A549 (cell line): ENCODE results near the gene SLC22A23. TPM values are rescaled to one million over a fixed set of nuclear protein-coding genes. Genes with fewer than 3 reads are reported as not detected.

ENCODE experiments used
- ATAC-seq, 2 experiments: fragments of 200-7000 bp in 1 of 2; fragments of >200 bp in 1 of 2; cut with Nextera tagmentation in 1 of 2; cut with Tn5 transposase in 1 of 2; 3 replicates each; pipeline versions ENCODE4 v1.8.0 to v1.9.1; 2018 to 2020; ENCODE audit warnings: mild to moderate bottlenecking in 1 of 2, moderate library complexity in 1 of 2
- CTCF ChIA-PET: fragments of 300-600 bp; sonication (Branson Sonifier 250); formaldehyde crosslinking; extraction: SDS; loops from one replicate; lab custom pipeline; 2021; ENCODE audit warnings: antibody characterized with exemption, inconsistent platforms; lab: Yijun Ruan, JAX
- POLR2A ChIA-PET: fragments of 350-600 bp; formaldehyde crosslinking; extraction: SDS; loops from one replicate; lab custom pipeline; 2021; ENCODE audit warnings: antibody characterized with exemption, inconsistent platforms; lab: Yijun Ruan, JAX
- DNase-seq, 2 experiments: peaks; one replicate each; pipeline versions ENCODE4 v3.0.0 to v3.0.0-alpha.2; 2011 to 2016; ENCODE audit warnings: low read depth in 1 of 2, low spot score in 1 of 2
- FAIRE-seq: peaks from 2 replicates; lab custom pipeline; 2011; peaks lifted over from hg19 to GRCh38; lab: Jason Lieb, UNC
- H3K27ac ChIP-seq, 2 experiments: fragments of >200 bp; sonication (Bioruptor Twin); formaldehyde crosslinking; 3 replicates each; pipeline ENCODE4 v1.5.1; 2016 to 2017
- H3K4me1 ChIP-seq: fragments of >200 bp; sonication (Bioruptor Twin); formaldehyde crosslinking; 3 replicates; pipeline ENCODE4 v1.6.1; 2016
- H3K4me2 ChIP-seq: fragments of >200 bp; sonication (Bioruptor Twin); formaldehyde crosslinking; 3 replicates; pipeline ENCODE4 v1.6.1; 2016
- H3K4me3 ChIP-seq: fragments of >200 bp; sonication (Bioruptor Twin); formaldehyde crosslinking; 3 replicates; pipeline ENCODE4 v1.5.1; 2016
- H3K9me3 ChIP-seq: fragments of >200 bp; sonication (Bioruptor Twin); formaldehyde crosslinking; 3 replicates; pipeline ENCODE4 v1.6.1; 2016
- ATOH8 ChIP-seq: fragments of 250-450 bp; sonication (Bioruptor Pico); IDR thresholded peaks from 2 replicates; pipeline ENCODE4 v1.5.0; 2020; ENCODE audit warnings: low read depth, mild to moderate bottlenecking, moderate library complexity
- CHD4 ChIP-seq: fragments of 200-600 bp; sonication (generic); IDR thresholded peaks from 2 replicates; pipeline ENCODE4 v1.6.1; 2016; ENCODE audit warnings: antibody characterized with exemption, mild to moderate bottlenecking, borderline replicate concordance
- EHMT2 ChIP-seq: fragments of 200-600 bp; sonication (generic); IDR thresholded peaks from 2 replicates; pipeline ENCODE4 v1.6.1; 2016; ENCODE audit warnings: antibody characterized with exemption, low read depth, mild to moderate bottlenecking, moderate library complexity
- ELK1 ChIP-seq: fragments of 150-350 bp; IDR thresholded peaks from 2 replicates; pipeline ENCODE4 v1.6.1; 2014; ENCODE audit warnings: low read depth, mild to moderate bottlenecking, low read length
- EP300 ChIP-seq, 2 experiments: fragments of >200 bp; sonication (Bioruptor Twin); formaldehyde crosslinking; IDR thresholded peaks; 2 replicates in 1 of 2; 3 replicates in 1 of 2; pipeline ENCODE4 v1.6.1; 2016 to 2017
- FOSB ChIP-seq: fragments of 250-450 bp; sonication (Bioruptor Pico); IDR thresholded peaks from 2 replicates; pipeline ENCODE4 v1.5.0; 2020; ENCODE audit warnings: mild to moderate bottlenecking, moderate library complexity
- FOXS1 ChIP-seq: fragments of 250-450 bp; sonication (Bioruptor Pico); IDR thresholded peaks from 2 replicates; pipeline ENCODE4 v1.5.0; 2020; ENCODE audit warnings: mild to moderate bottlenecking, moderate library complexity
- GATA3 ChIP-seq: IDR thresholded peaks from 2 replicates; pipeline ENCODE4 v1.6.1; 2012; ENCODE audit warnings: borderline replicate concordance
- HES2 ChIP-seq: fragments of >200 bp; sonication (Bioruptor Twin); formaldehyde crosslinking; IDR thresholded peaks from 2 replicates; pipeline ENCODE4 v1.6.1; 2016
- HOXB5 ChIP-seq: fragments of 250-450 bp; sonication (Bioruptor Pico); IDR thresholded peaks from 2 replicates; pipeline ENCODE4 v1.5.0; 2020; ENCODE audit warnings: mild to moderate bottlenecking, moderate library complexity
- JUN ChIP-seq, 2 experiments: fragments of >200 bp; sonication (Bioruptor Twin); formaldehyde crosslinking; IDR thresholded peaks; 2 replicates in 1 of 2; 3 replicates in 1 of 2; pipeline ENCODE4 v1.6.1; 2016 to 2017
- KDM1A ChIP-seq: fragments of 200-600 bp; sonication (generic); IDR thresholded peaks from 2 replicates; pipeline ENCODE4 v1.6.1; 2016; ENCODE audit warnings: low read depth, mild to moderate bottlenecking
- KDM5A ChIP-seq: fragments of 200-600 bp; sonication (generic); IDR thresholded peaks from 2 replicates; pipeline ENCODE4 v1.6.1; 2016; ENCODE audit warnings: antibody characterized with exemption, mild to moderate bottlenecking
- NR3C1 ChIP-seq: fragments of >200 bp; sonication (Bioruptor Twin); formaldehyde crosslinking; IDR thresholded peaks from 3 replicates; pipeline ENCODE4 v1.6.1; 2017
- PBX3 ChIP-seq: IDR thresholded peaks from 2 replicates; pipeline ENCODE4 v1.6.1; 2012
- PHF8 ChIP-seq: fragments of 200-600 bp; sonication (generic); IDR thresholded peaks from 2 replicates; pipeline ENCODE4 v1.6.1; 2016; ENCODE audit warnings: low read depth, mild to moderate bottlenecking, antibody characterized with exemption, moderate library complexity, borderline replicate concordance
- RAD21 ChIP-seq, 2 experiments: fragments of >200 bp in 1 of 2; sonication (Bioruptor Twin) in 1 of 2; formaldehyde crosslinking in 1 of 2; IDR thresholded peaks in 1 of 2; conservative IDR thresholded peaks in 1 of 2; 2 replicates in 1 of 2; 3 replicates in 1 of 2; pipeline ENCODE4 v1.6.1; 2012 to 2018; ENCODE audit warnings: inconsistent platforms in 1 of 2
- RCOR1 ChIP-seq: fragments of 150-350 bp; IDR thresholded peaks from 2 replicates; pipeline ENCODE4 v1.6.1; 2014; ENCODE audit warnings: antibody characterized with exemption, low read length, low read depth
- RFX5 ChIP-seq: fragments of 450-650 bp; IDR thresholded peaks from 2 replicates; pipeline ENCODE4 v1.7.1; 2014; ENCODE audit warnings: antibody characterized with exemption, mild to moderate bottlenecking, moderate library complexity
- ZNF302 ChIP-seq: fragments of 250-450 bp; sonication (Bioruptor Pico); IDR thresholded peaks from 2 replicates; pipeline ENCODE4 v1.9.0; 2021; ENCODE audit warnings: inconsistent platforms, mild to moderate bottlenecking, moderate library complexity
- ZSCAN20 ChIP-seq: fragments of 250-450 bp; sonication (Bioruptor Pico); IDR thresholded peaks from 2 replicates; pipeline ENCODE4 v1.8.0; 2022; ENCODE audit warnings: mild to moderate bottlenecking, moderate library complexity
- WGBS: methylation state at CpG from one replicate; pipeline ENCODE4 v1.1.6; 2017; ENCODE audit errors: missing lambda C conversion rate; 5-methylcytosine and 5-hydroxymethylcytosine counted together
- polyA plus RNA-seq, 4 experiments: library from polyadenylated mRNA; depleted of rRNA in 3 of 4; stranded (reverse); fragments of >200 nt; fragmentation: RNase III in 1 of 4; extraction: RNeasy Plus Mini Kit Qiagen cat#74134 plus additional on column Dnase treatment in 1 of 4; gene quantifications; 2 replicates in 3 of 4; 3 replicates in 1 of 4; pipeline ENCODE4 v1.2.3, GENCODE V29; 2011 to 2017

Gene SLC22A23
- polyA plus RNA-seq, 2 of the 4 experiments (the other 2 are of a cell fraction), result 4.4 to 6.2 TPM

DNA sequence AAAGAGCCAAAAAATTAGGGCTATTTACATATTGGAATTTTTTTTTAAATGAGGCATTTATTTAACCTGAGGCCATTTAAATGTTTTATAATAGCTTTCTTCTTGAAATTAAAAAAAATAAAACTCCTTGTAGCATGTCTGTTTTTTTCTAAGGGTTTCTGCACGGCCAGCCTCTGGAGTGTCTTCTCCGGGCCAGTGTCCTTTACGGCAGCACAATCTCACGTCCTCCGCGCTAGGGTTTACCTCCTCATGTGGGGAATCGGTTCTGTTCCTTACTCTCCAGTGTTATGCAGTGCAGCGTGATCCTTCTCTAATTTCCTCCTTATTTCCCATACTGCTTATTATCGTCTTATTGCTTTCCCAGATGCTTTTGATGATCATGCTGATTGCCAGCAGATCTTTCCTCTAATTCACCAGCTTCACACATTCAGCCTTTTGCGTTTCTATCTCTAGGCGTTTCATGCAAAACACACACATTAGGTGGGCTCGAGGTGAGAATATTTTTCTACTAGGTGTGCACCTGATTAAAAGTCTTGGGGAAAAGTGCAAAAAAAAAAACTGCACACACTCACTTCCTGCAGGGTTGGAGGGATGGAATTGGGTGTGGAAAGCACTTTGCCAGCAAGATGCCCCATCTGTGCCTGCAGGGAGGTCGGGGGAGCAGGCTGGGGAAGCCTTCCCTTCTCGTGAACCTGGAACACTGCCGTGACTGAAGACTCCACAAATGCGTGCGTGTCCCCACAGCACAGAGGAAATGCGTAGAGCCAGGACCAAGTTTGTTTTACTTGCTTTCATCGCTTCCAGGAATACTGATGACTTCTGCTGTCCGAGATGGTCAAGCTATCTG, 142.0 kb downstream of the SLC22A23 start:
- H3K9me3 ChIP-seq, result no peaks in the 10 kb centered on the region
- no peak for FAIRE-seq
- no peak for ATAC-seq
- no peak overlapping the region for H3K4me2 ChIP-seq
- H3K27ac ChIP-seq, result no peak overlapping the region
- no peak overlapping the region for H3K4me3 ChIP-seq
- H3K4me1 ChIP-seq, result no peaks in the 10 kb centered on the region
- 89% methylated on average over 20 of the region's 20 CpGs for WGBS
- no peak for DNase-seq
- POLR2A ChIA-PET, result no interaction called here
- CTCF ChIA-PET, result no interaction called here
- TF ChIP-seq NR3C1, result no peak
- no peak for TF ChIP-seq ZSCAN20 (CRISPR knock-in tag)
- no peak for TF ChIP-seq EHMT2
- no peak for TF ChIP-seq EP300 (IDR thresholded peaks at IDR 0.05)
- TF ChIP-seq HOXB5 (CRISPR knock-in tag), result no peak
- no peak for TF ChIP-seq PBX3
- no peak for TF ChIP-seq HES2
- TF ChIP-seq KDM5A, result no peak
- no peak for TF ChIP-seq PHF8
- no peak for TF ChIP-seq FOXS1 (CRISPR knock-in tag)
- no peak for TF ChIP-seq ELK1
- no peak for TF ChIP-seq RFX5
- TF ChIP-seq, all 56 proteins: peak for 0

- no peak for DNase-seq
- H3K4me1 ChIP-seq, result no peaks in the 10 kb centered on the region
- CTCF ChIA-PET, result no interaction called here
- POLR2A ChIA-PET, result no interaction called here
- H3K27ac ChIP-seq, result no peak overlapping the region
- ATAC-seq, result no peak
- 94% methylated on average over 6 of the region's 7 CpGs for WGBS
- no peak for FAIRE-seq
- no peaks in the 10 kb centered on the region for H3K9me3 ChIP-seq
- H3K4me2 ChIP-seq, result no peak overlapping the region
- TF ChIP-seq GATA3, result no peak
- TF ChIP-seq EP300 (IDR thresholded peaks at IDR 0.05), result no peak
- no peak for TF ChIP-seq RAD21 (conservative IDR thresholded peaks at IDR 0.05 in 1 of 2, IDR thresholded peaks at IDR 0.05 in 1 of 2)
- TF ChIP-seq CHD4, result no peak
- TF ChIP-seq JUN (IDR thresholded peaks at IDR 0.05), result no peak
- no peak for TF ChIP-seq ATOH8 (CRISPR knock-in tag)
- no peak for TF ChIP-seq RCOR1
- TF ChIP-seq KDM1A, result no peak
- no peak for TF ChIP-seq NR3C1
- TF ChIP-seq FOSB (CRISPR knock-in tag), result no peak
- TF ChIP-seq ZNF302 (CRISPR knock-in tag), result no peak
- no peak overlapping the region for H3K4me3 ChIP-seq
Measured at GRCh38 chr6:3314176-3314575, 142.7 kb downstream of the SLC22A23 start.
